ENCODE data around the gene GOLGA3. TPM values are rescaled to one million over a fixed set of nuclear protein-coding genes. Genes with fewer than 3 reads are reported as not detected.
"Not testable (repeated sequence)": the region's sequence is repeated elsewhere in the genome, so short reads cannot be mapped to it uniquely, and the experiment has no call there.

The GOLGA3 gene
- total RNA-seq, 1 donor from 2014 or later: 33.0 TPM

- intact Hi-C loops (cut with micrococcal nuclease): no loop called here
- peaks cover 69% of the 10 kb centered on the region for H3K36me3 ChIP-seq
- DNase-seq: no peak
Measured at GRCh38 chr12:132754160-132754932, 74.3 kb downstream of the GOLGA3 start.

GRCh38 chr12:132753670-132754069 is 75.0 kb downstream of the GOLGA3 start:
- peaks cover 75% of the 10 kb centered on the region for H3K36me3 ChIP-seq
- intact Hi-C loops (cut with micrococcal nuclease); H3K4me3 ChIP-seq; DNase-seq; H3K4me1 ChIP-seq; H3K27me3 ChIP-seq (ENCODE audit: low read depth); H3K9me3 ChIP-seq (replicated peaks); H3K27ac ChIP-seq (replicated peaks): not testable (repeated sequence)

More at GRCh38 chr12:132754160-132754932, 74.3 kb downstream of the GOLGA3 start:
- Histone ChIP-seq H3K27me3 (ENCODE audit: low read depth) (no peaks in the 10 kb centered on the region), H3K9me3 (replicated peaks) (no peaks in the 10 kb centered on the region), H3K27ac (replicated peaks) (no peak overlapping the region), H3K4me1 (peaks cover 2% of the 10 kb centered on the region), H3K4me3 (no peak overlapping the region)
- TF ChIP-seq CTCF (IDR thresholded peaks at IDR 0.05; ENCODE audit: borderline replicate concordance): no peak

- H3K27ac ChIP-seq (replicated peaks): no peak overlapping the region
- H3K4me1 ChIP-seq: peaks cover 5% of the 10 kb centered on the region
- intact Hi-C loops (cut with micrococcal nuclease): no loop called here
- peaks cover 96% of the 10 kb centered on the region for H3K36me3 ChIP-seq
- no peak overlapping the region for H3K4me3 ChIP-seq
- no peak for TF ChIP-seq CTCF (IDR thresholded peaks at IDR 0.05; ENCODE audit: borderline replicate concordance)
- DNase-seq: no peak
- H3K9me3 ChIP-seq (replicated peaks): no peaks in the 10 kb centered on the region
- no peaks in the 10 kb centered on the region for H3K27me3 ChIP-seq (ENCODE audit: low read depth)
Measured at GRCh38 chr12:132748319-132748718, 80.3 kb downstream of the GOLGA3 start.

GRCh38 chr12:132747896-132748295 is 80.8 kb downstream of the GOLGA3 start:
- DNase-seq: no peak
- H3K36me3 ChIP-seq: peaks cover 97% of the 10 kb centered on the region

GRCh38 chr12:132747395-132747794 is 81.3 kb downstream of the GOLGA3 start:
- intact Hi-C loops (cut with micrococcal nuclease): no loop called here
- peaks cover 5% of the 10 kb centered on the region for H3K4me1 ChIP-seq
- H3K27me3 ChIP-seq (ENCODE audit: low read depth): no peaks in the 10 kb centered on the region
- H3K9me3 ChIP-seq (replicated peaks): no peaks in the 10 kb centered on the region
- no peak overlapping the region for H3K4me3 ChIP-seq
- TF ChIP-seq CTCF (IDR thresholded peaks at IDR 0.05; ENCODE audit: borderline replicate concordance): no peak
- DNase-seq: no peak
- H3K27ac ChIP-seq (replicated peaks): no peak overlapping the region
- H3K36me3 ChIP-seq: peaks cover 97% of the 10 kb centered on the region

More at GRCh38 chr12:132747896-132748295, 80.8 kb downstream of the GOLGA3 start:
- H3K9me3 ChIP-seq (replicated peaks): no peaks in the 10 kb centered on the region
- intact Hi-C loops (cut with micrococcal nuclease): no loop called here
- H3K27ac ChIP-seq (replicated peaks): no peak overlapping the region
- no peak for TF ChIP-seq CTCF (IDR thresholded peaks at IDR 0.05; ENCODE audit: borderline replicate concordance)
- H3K27me3 ChIP-seq (ENCODE audit: low read depth): no peaks in the 10 kb centered on the region
- H3K4me3 ChIP-seq: no peak overlapping the region
- peaks cover 5% of the 10 kb centered on the region for H3K4me1 ChIP-seq

GRCh38 chr12:132746613-132747012 is 82.1 kb downstream of the GOLGA3 start:
- Histone ChIP-seq H3K27ac (replicated peaks) (no peak overlapping the region), H3K4me3 (no peak overlapping the region), H3K36me3 (peaks cover 97% of the 10 kb centered on the region), H3K9me3 (replicated peaks) (no peaks in the 10 kb centered on the region), H3K27me3 (ENCODE audit: low read depth) (no peaks in the 10 kb centered on the region), H3K4me1 (peaks cover 7% of the 10 kb centered on the region)
- intact Hi-C loops (cut with micrococcal nuclease): no loop called here
- no peak for TF ChIP-seq CTCF (IDR thresholded peaks at IDR 0.05; ENCODE audit: borderline replicate concordance)
- no peak for DNase-seq
